Activated T-cell treated with anti-CD3 and anti-CD28 coated beads, Interleukin-2, amount 50 U/mL, for 4 hours (primary cell): ENCODE measurements around the gene CLNS1A. TPM values are rescaled to one million over a fixed set of nuclear protein-coding genes. Genes with fewer than 3 reads are reported as not detected.
"Not testable (repeated sequence)": the region's sequence is repeated elsewhere in the genome, so short reads cannot be mapped to it uniquely, and the experiment has no call there.

ENCODE experiments used
- ATAC-seq, 2 donors: fragments of 200-7000 bp; cut with Tn5 transposase; one replicate each; pipeline ENCODE4 v1.10.0; 2021
- DNase-seq: peaks from one replicate; pipeline ENCODE4 v3.0.0-alpha.2; 2020
- H3K27me3 Mint-ChIP-seq: one replicate; pipeline ENCODE4 v1.8.0; 2021; ENCODE audit warnings: low read depth, mixed read lengths
- H3K36me3 Mint-ChIP-seq: one replicate; pipeline ENCODE4 v1.8.0; 2022; ENCODE audit warnings: mixed read lengths; ENCODE audit not compliant: insufficient read depth
- H3K4me1 Mint-ChIP-seq: one replicate; pipeline ENCODE4 v1.8.0; 2021; ENCODE audit warnings: low read depth, mixed read lengths
- H3K4me3 Mint-ChIP-seq: one replicate; pipeline ENCODE4 v1.8.0; 2021; ENCODE audit warnings: mild to moderate bottlenecking, moderate library complexity, mixed read lengths
- H3K9me3 Mint-ChIP-seq: one replicate; pipeline ENCODE4 v1.8.0; 2021; ENCODE audit warnings: mixed read lengths
- total RNA-seq, 3 donors: library from RNA; stranded (reverse); gene quantifications; one replicate each; pipeline ENCODE4 v1.2.1, GENCODE V29; 2021

CLNS1A gene
- total RNA-seq, 3 donors from 2014 or later, result 145 to 159 (median 153) TPM

DNA sequence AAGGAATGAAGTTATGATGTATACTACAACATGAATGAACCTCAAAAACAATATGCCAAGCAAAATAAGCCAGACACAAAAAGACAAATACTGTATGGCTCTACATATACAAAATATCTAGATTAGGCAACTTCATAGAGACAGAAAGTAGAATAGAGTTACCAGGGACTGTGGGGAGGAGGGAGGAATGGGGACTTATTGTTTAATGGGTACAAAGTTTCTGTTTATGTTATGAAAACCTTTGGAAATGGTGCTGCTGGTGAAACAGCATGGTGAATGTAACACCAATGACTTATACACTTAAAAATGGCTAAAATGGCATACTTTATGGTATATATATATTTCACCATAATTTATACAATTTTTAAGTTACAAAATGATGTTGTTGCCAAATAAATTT, 43.7 kb downstream of the CLNS1A start:
- Mint-ChIP-seq H3K36me3 (peaks cover 1% of the 10 kb centered on the region), H3K27me3 (peaks cover 2% of the 10 kb centered on the region), H3K4me1 (peaks cover 14% of the 10 kb centered on the region), H3K4me3 (no peak overlapping the region), H3K9me3 (no peaks in the 10 kb centered on the region)
- DNase-seq (no peak), ATAC-seq (no peak)

DNA sequence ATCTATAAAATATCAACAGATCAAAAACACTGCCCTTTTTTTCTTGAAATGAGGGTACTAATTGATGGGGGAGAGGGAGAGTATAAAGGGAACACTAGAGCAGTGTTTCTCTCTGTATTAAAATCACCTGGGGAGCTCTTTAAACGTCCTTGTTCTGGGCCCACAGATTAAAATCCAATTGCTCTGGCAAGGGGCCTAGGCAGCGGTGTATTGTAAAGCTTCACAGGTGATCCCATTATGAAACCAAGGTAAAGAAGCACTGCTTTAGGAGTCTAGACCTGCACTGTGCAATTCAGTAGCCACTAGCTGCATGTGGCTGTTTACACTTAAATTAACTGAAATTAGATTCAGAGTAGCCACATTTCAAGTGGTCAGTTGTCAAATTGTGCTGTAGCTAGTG, 44.9 kb downstream of the CLNS1A start:
- Mint-ChIP-seq H3K36me3 (no peaks in the 10 kb centered on the region), H3K9me3 (no peaks in the 10 kb centered on the region), H3K27me3 (peaks cover 2% of the 10 kb centered on the region), H3K4me3 (no peak overlapping the region), H3K4me1 (peaks cover 18% of the 10 kb centered on the region)
- DNase-seq (no peak), ATAC-seq (no peak)

DNA sequence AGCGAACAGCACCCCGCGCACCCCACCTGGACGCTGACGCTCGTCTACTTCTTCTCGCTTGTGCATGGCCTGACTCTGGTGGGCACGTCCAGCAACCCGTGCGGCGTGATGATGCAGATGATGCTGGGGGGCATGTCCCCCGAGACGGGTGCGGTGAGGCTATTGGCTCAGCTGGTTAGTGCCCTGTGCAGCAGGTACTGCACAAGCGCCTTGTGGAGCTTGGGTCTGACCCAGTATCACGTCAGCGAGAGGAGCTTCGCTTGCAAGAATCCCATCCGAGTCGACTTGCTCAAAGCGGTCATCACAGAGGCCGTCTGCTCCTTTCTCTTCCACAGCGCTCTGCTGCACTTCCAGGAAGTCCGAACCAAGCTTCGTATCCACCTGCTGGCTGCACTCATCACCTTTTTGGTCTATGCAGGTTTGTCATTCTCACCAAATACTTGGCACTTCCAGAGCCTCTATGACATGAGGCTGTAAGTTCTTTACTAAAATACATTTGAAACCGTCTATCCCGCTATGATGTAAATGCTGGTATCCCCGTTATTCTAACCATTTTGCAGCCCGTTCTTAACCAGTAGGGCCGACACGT, 47.3 kb downstream of the CLNS1A start:
- H3K4me1 Mint-ChIP-seq, result peaks cover 18% of the 10 kb centered on the region
- peak overlapping the region; percentile 85 for H3K4me3 Mint-ChIP-seq
- peak in 1 of 2 donors; percentile 18 for ATAC-seq
- no peaks in the 10 kb centered on the region for H3K9me3 Mint-ChIP-seq
- H3K36me3 Mint-ChIP-seq, result no peaks in the 10 kb centered on the region
- peaks cover 17% of the 10 kb centered on the region for H3K27me3 Mint-ChIP-seq
- no peak for DNase-seq

DNA sequence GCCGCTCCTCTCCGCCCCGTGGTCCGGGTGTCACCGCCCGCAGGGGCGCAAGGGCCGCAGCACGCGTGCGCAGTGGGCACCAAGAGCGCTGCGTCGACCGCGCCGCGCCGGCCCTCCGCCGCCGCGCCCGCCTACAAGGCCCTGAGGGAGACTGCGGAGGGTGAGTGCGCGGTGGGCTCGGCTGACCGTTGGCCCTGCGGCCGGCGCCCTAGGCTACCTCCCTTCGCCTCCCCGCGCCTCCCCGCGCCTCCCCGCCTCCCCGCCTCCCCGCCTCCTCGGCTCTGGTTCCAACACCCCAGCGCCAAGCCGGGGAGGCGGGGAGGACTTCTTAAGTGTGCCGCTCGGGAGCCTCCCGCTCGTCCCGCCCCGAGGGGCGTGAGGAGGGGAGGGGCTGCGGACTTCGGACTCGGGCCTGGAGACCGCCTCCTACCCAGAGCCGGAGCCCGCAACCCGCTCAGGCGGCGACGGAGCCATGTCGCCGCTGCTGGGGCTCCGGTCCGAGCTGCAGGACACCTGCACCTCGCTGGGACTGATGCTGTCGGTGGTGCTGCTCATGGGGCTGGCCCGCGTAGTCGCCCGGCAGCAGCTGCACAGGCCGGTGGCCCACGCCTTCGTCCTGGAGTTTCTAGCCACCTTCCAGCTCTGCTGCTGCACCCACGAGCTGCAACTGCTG, 47.9 kb downstream of the CLNS1A start, which contains the start of gene AQP11:
AQP11 (plus strand) TSS at position 433 of the 673 bp plus-strand sequence; CDS start at position 473, 40 bp downstream.
- Mint-ChIP-seq H3K9me3 (no peaks in the 10 kb centered on the region), H3K4me3 (peak within 1 kb of the TSS; percentile 85), H3K27me3 (peaks cover 23% of the 10 kb centered on the region), H3K36me3 (no peaks in the 10 kb centered on the region), H3K4me1 (peaks cover 18% of the 10 kb centered on the region)
- DNase-seq (peak; percentile 35), ATAC-seq (peak; percentile 85 to 88)

DNA sequence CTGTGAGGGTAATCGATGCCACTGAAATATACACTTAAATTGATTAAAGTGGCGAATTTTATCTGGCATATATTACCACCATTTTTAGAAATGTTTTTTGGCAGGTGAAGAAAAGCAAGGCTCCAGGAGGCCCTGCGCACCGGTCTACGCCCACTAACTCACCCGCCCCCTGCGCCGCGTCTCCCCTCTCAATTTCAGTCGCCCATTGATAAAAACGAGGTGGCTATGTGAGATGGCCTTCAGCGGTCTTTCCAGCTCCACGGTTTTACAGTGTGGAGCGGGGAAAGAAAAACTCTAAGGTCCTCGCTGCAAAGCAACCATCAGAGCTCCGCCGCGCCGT, 48.4 kb downstream of the CLNS1A start:
- H3K27me3 Mint-ChIP-seq, result peaks cover 24% of the 10 kb centered on the region
- peaks cover 18% of the 10 kb centered on the region for H3K4me1 Mint-ChIP-seq
- H3K9me3 Mint-ChIP-seq, result no peaks in the 10 kb centered on the region
- ATAC-seq, result peak; percentile 34 to 45
- H3K36me3 Mint-ChIP-seq, result no peaks in the 10 kb centered on the region
- no peak for DNase-seq
- H3K4me3 Mint-ChIP-seq, result peak overlapping the region; percentile 84

DNA sequence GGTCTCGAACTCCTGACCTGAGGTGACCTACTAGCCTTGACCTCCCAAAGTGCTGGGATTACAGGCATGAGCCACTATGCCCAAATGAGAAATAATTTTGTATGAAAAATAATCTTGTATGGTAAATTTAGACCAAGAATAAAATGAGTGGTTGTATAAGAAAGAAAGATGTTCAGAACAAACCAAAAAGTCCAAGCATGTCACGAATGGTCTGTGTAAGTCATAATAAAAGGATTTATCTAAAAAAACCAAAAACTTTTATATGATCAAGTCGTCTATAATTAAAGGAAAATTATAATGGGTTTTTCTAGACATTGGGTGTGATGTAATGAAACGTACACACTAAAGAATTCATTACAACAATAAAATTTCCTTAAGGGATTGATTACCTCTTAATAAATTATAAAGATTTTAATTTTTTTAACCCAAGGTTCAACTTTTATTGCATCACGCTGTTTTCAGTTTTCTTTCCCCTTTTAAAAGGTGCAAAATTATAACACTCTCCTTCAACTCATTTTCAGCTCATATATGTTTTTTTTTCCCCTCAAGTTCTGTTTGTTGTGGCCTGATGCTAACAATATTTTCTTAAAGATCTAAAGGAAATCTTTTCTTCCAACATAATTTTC, 56.8 kb downstream of the CLNS1A start:
- peaks cover 13% of the 10 kb centered on the region for H3K27me3 Mint-ChIP-seq
- H3K4me1 Mint-ChIP-seq, result no peaks in the 10 kb centered on the region
- H3K9me3 Mint-ChIP-seq, result peaks cover 8% of the 10 kb centered on the region
- no peak overlapping the region for H3K4me3 Mint-ChIP-seq
- ATAC-seq (no peak), DNase-seq (no peak)
- peaks cover 1% of the 10 kb centered on the region for H3K36me3 Mint-ChIP-seq

DNA sequence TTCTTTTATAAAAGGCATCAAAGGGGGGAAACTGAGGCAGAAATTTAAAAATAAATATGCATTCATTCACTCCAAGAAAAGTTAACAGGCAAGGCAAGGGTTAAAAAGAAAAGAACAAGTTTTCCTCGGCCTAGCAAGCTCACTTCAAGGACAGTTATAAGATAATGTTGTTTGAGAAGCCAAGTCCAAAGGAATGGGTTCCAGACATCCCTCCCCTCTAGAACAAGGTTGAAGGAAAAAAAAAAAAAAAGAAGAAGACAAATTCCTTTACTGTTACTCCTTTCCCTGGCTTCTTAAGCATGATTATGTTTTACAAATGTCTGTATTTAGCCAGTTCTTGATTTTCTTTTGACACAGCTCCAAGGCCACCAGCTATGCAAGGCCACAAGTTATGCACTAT, 62.2 kb downstream of the CLNS1A start:
- not testable (repeated sequence) for ATAC-seq

DNA sequence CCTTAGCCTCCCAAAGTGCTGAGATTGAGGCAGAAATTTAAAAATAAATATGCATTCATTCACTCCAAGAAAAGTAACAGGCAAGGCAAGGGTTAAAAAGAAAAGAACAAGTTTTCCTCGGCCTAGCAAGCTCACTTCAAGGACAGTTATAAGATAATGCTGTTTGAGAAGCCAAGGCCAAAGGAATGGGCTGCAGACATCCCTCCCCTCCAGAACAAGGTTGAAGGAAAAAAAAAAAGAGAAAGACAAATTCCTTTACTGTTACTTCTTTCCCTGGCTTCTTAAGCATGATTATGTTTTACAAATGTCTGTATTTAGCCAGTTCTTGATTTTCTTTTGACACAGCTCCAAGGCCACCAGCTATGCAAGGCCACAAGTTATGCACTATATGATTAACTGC, 66.7 kb downstream of the CLNS1A start:
- not testable (repeated sequence) for H3K4me3 Mint-ChIP-seq, H3K4me1 Mint-ChIP-seq, DNase-seq, H3K36me3 Mint-ChIP-seq, ATAC-seq, H3K9me3 Mint-ChIP-seq, H3K27me3 Mint-ChIP-seq

More for the DNA sequence above, 62.2 kb downstream of the CLNS1A start:
- not testable (repeated sequence) for DNase-seq, H3K4me1 Mint-ChIP-seq, H3K4me3 Mint-ChIP-seq, H3K36me3 Mint-ChIP-seq, H3K27me3 Mint-ChIP-seq, H3K9me3 Mint-ChIP-seq

DNA sequence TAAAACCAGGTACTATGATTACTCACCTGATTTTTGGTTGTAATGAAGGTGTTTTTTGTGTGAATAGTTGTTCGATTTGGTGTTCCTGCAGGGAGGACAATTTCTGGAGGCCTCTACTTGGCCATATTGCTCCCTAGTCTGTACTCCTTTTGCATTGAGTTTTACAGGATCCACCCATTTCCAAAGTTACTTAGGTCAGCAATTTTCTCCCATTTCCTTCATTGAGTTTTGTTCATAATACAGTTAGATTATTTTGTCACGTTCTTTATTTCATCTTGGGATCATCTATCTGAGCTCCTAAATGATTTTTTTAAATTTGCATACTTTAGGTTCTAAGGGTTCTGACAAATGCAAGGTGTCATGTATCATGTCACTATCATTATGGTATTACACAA, 67.9 kb downstream of the CLNS1A start:
- no peaks in the 10 kb centered on the region for H3K4me1 Mint-ChIP-seq
- peaks cover 13% of the 10 kb centered on the region for H3K27me3 Mint-ChIP-seq
- H3K4me3 Mint-ChIP-seq, result no peak overlapping the region
- no peaks in the 10 kb centered on the region for H3K36me3 Mint-ChIP-seq
- no peak for DNase-seq
- ATAC-seq, result no peak
- H3K9me3 Mint-ChIP-seq, result no peaks in the 10 kb centered on the region

DNA sequence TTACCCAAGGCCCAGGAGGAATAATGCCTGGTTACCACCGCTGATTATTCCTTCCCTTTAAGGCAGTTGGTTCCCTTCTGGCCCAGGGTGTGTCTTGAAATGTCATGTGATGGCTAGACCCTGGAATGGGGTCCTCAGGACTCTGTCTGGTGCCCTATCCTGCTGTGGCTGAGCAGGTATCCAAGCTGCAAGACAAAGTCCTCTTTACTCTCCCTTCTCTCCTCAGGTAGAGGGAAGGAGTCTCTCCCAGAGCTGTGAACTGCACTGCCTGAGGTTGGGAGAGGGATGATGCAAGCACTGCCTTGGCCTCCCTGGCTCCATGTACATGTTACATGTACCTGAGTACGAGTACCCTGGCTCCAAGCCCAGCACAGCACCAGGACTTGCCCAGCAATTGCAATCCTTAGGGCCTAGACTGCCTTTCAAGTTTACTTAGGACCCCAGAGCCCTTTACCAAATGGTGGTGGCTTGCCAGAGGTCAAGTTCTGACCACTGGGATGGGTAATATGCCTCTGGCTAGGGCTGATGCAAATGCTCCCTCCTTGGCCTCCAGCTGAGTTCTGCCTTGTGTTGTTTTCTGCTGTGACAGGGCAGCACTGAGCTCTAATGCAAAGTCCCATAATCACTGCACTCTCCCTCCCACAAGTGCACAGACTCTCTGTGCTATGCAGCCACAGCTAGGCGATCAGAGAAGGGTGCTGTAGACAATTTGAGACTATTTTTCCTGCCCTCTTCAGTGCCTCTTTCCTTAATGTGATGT, 68.5 kb downstream of the CLNS1A start:
- ATAC-seq (no peak), DNase-seq (no peak)
- H3K4me1 Mint-ChIP-seq, result no peaks in the 10 kb centered on the region
- peaks cover 13% of the 10 kb centered on the region for H3K27me3 Mint-ChIP-seq
- H3K4me3 Mint-ChIP-seq, result no peak overlapping the region
- no peaks in the 10 kb centered on the region for H3K36me3 Mint-ChIP-seq
- no peaks in the 10 kb centered on the region for H3K9me3 Mint-ChIP-seq

DNA sequence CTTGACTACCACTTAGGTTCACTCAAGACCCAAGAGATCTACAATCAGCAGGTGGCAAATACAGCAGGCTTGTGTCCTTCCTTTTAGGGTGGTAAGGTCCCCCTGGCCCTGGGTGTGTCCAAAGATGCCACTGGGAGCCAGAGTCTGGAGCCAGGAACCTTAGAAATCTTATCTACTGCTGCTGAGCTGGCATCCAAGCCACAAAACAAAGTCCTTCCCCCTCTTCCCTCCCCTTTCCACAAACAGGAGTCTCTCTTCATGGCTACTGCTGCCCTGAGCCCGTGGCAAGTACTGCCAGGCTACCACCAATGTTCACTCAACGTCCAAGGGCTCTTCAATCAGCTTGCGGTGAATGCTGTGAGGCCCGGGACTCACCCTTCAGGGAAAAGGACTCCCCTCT, 69.3 kb downstream of the CLNS1A start:
- Mint-ChIP-seq H3K4me1 (no peaks in the 10 kb centered on the region), H3K27me3 (peaks cover 13% of the 10 kb centered on the region), H3K9me3 (no peaks in the 10 kb centered on the region), H3K36me3 (no peaks in the 10 kb centered on the region), H3K4me3 (no peak overlapping the region)
- DNase-seq (no peak), ATAC-seq (no peak)

Other genes starting within 250 kb of the CLNS1A start
- gene PAK1, start 163.7 kb downstream of the CLNS1A start, total RNA-seq, result 10 to 100 TPM; 14.2 to 17.4 (median 15.3) TPM
- gene AQP11, start 47.8 kb downstream of the CLNS1A start, total RNA-seq, result under 1 TPM; 0.22 to 0.33 (median 0.26) TPM
- 10 to 100 TPM; 37.2 to 46.4 (median 43.3) TPM for gene RSF1, start 182.9 kb upstream of the CLNS1A start, total RNA-seq
- 1 to 10 TPM; 1.8 to 2.4 (median 2.2) TPM for gene AAMDC, start 183.3 kb upstream of the CLNS1A start, total RNA-seq